Activated CD8-positive, alpha-beta T cell treated with anti-CD3 and anti-CD28 coated beads for 36 hours (primary cell): ENCODE results near the gene SYTL5. TPM values are rescaled to one million over a fixed set of nuclear protein-coding genes. Genes with fewer than 3 reads are reported as not detected.

Experiments used
- ATAC-seq: fragments of 200-7000 bp; cut with Tn5 transposase; one replicate; pipeline ENCODE4 v1.10.0; 2021; ENCODE audit warnings: mild to moderate bottlenecking, moderate library complexity
- CTCF ChIA-PET: fragments of 350-600 bp; sonication (Branson Sonifier 250); formaldehyde crosslinking; loops from one replicate; lab custom pipeline; 2021; ENCODE audit warnings: antibody characterized with exemption; lab: Charles Lee
- POLR2A ChIA-PET: fragments of 350-600 bp; sonication (Branson Sonifier 250); formaldehyde crosslinking; loops from one replicate; lab custom pipeline; 2021; ENCODE audit warnings: antibody characterized with exemption; lab: Charles Lee
- DNase-seq: peaks from one replicate; pipeline ENCODE4 v3.0.0-alpha.2; 2020
- H3K27ac Mint-ChIP-seq: one replicate; pipeline ENCODE4 v1.8.0; 2021; ENCODE audit warnings: mild to moderate bottlenecking, mixed read lengths
- H3K27me3 Mint-ChIP-seq: one replicate; pipeline ENCODE4 v1.8.0; 2021; ENCODE audit warnings: mixed read lengths
- H3K36me3 Mint-ChIP-seq: one replicate; pipeline ENCODE4 v1.8.0; 2021; ENCODE audit warnings: low read depth, mixed read lengths
- H3K4me1 Mint-ChIP-seq: one replicate; pipeline ENCODE4 v1.8.0; 2021; ENCODE audit warnings: low read depth, mixed read lengths
- H3K4me3 Mint-ChIP-seq: one replicate; pipeline ENCODE4 v1.8.0; 2021; ENCODE audit warnings: mild to moderate bottlenecking, moderate library complexity, mixed read lengths
- H3K9me3 Mint-ChIP-seq: one replicate; pipeline ENCODE4 v1.8.0; 2021; ENCODE audit warnings: mixed read lengths
- intact Hi-C: fragments of 100-400 bp; cut with micrococcal nuclease; formaldehyde crosslinking; loops from one replicate; pipeline ENCODE4 v1.10.0; 2022
- total RNA-seq, 2 experiments: library from RNA; stranded (reverse); gene quantifications; one replicate each; pipeline ENCODE4 v1.2.3, GENCODE V29; 2021
- TF ChIP-seq, protein P1 (sequence below): fragments of 200-600 bp; IDR thresholded peaks from one replicate; pipeline ENCODE4 v1.8.0; 2022; ENCODE audit warnings: antibody characterized with exemption, mild to moderate bottlenecking

The SYTL5 gene
- total RNA-seq, 2 experiments from 2014 or later = not detected

DNA sequence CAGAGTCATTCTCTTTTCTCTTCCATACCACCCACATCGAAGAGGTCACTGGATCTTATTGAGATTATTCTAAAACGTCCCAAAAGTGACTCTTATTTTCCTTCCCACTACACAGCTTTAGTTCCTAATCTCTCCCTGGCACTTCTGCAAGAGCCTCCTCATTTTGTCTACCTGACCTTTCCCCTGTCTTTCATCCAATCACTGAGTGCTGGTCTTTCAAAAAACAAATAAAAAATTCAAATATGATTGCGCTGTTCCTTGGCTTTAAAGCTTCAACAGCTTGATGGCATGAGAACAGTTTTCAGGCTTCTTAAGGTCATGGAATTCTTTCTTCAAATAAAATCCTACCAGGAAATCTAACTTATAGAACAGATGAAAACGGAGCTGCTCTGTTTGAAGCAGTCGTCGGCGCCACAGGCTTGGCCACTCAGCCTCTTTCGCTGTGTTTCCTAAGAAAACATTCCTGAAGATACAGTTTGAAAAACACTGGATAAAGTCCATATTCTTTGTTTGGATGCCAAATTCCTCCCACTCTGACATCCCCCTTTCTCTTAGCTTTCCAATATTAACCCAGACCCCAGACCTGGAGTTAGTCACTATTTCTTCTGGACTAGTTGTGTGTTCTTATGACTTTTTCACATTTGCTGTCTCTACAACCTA lies 12.5 kb downstream of the SYTL5 start:
- intact Hi-C loops = no loop called here

DNA sequence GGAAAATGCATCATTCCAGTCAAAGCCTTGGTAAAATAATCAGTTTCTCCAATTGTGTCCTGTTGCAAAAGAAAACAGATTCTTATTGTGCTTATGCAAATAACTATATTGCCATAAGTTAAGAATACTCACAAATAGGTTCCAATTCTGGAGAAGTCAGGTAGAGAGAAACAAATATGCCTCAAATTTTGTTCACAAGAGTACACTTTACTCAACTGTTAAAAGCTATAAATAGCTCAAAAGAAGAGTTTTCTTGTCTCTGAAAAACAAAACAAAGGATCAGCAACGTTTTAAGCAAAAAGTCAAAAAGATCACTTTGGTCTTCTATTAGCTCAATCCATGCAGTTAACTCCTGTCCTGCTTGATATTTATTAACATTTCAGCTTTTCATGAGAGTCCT lies 21.9 kb downstream of the SYTL5 start:
- ChIA-PET CTCF (no interaction called here), POLR2A (no interaction called here)
- DNase-seq = no peak
- intact Hi-C loops = no loop called here
- H3K4me3 Mint-ChIP-seq = no peak overlapping the region
- H3K27me3 Mint-ChIP-seq = no peaks in the 10 kb centered on the region
- no peaks in the 10 kb centered on the region for H3K4me1 Mint-ChIP-seq
- ATAC-seq = no peak
- TF ChIP-seq, protein P1, sequence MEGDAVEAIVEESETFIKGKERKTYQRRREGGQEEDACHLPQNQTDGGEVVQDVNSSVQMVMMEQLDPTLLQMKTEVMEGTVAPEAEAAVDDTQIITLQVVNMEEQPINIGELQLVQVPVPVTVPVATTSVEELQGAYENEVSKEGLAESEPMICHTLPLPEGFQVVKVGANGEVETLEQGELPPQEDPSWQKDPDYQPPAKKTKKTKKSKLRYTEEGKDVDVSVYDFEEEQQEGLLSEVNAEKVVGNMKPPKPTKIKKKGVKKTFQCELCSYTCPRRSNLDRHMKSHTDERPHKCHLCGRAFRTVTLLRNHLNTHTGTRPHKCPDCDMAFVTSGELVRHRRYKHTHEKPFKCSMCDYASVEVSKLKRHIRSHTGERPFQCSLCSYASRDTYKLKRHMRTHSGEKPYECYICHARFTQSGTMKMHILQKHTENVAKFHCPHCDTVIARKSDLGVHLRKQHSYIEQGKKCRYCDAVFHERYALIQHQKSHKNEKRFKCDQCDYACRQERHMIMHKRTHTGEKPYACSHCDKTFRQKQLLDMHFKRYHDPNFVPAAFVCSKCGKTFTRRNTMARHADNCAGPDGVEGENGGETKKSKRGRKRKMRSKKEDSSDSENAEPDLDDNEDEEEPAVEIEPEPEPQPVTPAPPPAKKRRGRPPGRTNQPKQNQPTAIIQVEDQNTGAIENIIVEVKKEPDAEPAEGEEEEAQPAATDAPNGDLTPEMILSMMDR = no peak
- H3K9me3 Mint-ChIP-seq = peaks cover 2% of the 10 kb centered on the region
- no peak overlapping the region for H3K27ac Mint-ChIP-seq
- H3K36me3 Mint-ChIP-seq = no peaks in the 10 kb centered on the region

More for the DNA sequence above, 12.5 kb downstream of the SYTL5 start:
- Mint-ChIP-seq H3K36me3 (no peaks in the 10 kb centered on the region), H3K4me3 (no peak overlapping the region), H3K27ac (no peak overlapping the region), H3K27me3 (peaks cover 2% of the 10 kb centered on the region), H3K4me1 (no peaks in the 10 kb centered on the region), H3K9me3 (no peaks in the 10 kb centered on the region)
- ChIA-PET POLR2A (no interaction called here), CTCF (no interaction called here)
- no peak for ATAC-seq
- TF ChIP-seq, protein P1 = no peak
- DNase-seq = no peak

DNA sequence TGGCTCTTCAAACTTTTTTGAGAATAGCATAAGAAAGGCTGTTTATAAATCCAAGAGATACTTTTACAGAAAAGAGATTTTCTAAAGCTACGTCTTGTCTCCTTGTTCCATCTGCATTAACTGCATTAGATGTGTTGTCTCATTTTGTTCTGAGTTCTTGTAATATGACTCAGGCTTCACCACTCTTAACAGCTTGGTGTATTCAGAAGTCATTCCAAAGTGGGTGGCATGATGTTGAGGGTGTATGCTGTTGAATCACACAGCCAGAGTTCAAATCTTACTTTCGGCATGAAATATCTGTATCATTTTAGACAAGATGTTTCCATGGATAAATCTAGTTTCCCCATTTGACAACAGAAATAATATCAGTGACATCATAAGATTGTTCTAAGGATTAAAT lies 30.1 kb downstream of the SYTL5 start:
- no peaks in the 10 kb centered on the region for H3K9me3 Mint-ChIP-seq
- ChIA-PET POLR2A (no interaction called here), CTCF (no interaction called here)
- no peaks in the 10 kb centered on the region for H3K36me3 Mint-ChIP-seq
- no peak for DNase-seq
- no peak for ATAC-seq
- no peak overlapping the region for H3K4me3 Mint-ChIP-seq
- H3K4me1 Mint-ChIP-seq = no peaks in the 10 kb centered on the region
- TF ChIP-seq, protein P1 = no peak
- no peaks in the 10 kb centered on the region for H3K27me3 Mint-ChIP-seq
- no peak overlapping the region for H3K27ac Mint-ChIP-seq
- intact Hi-C loops = no loop called here

DNA sequence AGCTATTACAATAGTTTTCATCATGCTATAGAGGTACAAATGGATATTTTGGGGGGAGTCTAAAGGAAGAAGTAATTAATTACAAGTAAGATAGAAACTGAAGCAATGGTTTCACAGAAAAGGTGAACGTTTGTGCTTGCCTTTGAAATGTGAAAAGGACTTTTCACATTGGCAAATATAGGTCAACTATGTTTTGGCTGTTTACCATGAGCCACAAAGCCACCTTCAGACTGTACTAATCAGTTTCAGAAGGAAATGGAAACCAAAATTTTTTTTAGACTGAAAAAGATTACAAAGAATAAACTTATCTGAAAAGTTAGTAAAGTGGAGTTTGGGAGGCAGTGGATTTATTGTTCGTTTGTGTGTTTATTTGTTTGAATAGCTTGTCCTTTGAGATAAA lies 32.1 kb downstream of the SYTL5 start:
- Mint-ChIP-seq H3K36me3 (no peaks in the 10 kb centered on the region), H3K4me3 (no peak overlapping the region), H3K9me3 (no peaks in the 10 kb centered on the region), H3K27ac (no peak overlapping the region), H3K4me1 (no peaks in the 10 kb centered on the region), H3K27me3 (no peaks in the 10 kb centered on the region)
- ChIA-PET POLR2A (no interaction called here), CTCF (no interaction called here)
- TF ChIP-seq, protein P1 = no peak
- intact Hi-C loops = no loop called here
- DNase-seq (no peak), ATAC-seq (no peak)

DNA sequence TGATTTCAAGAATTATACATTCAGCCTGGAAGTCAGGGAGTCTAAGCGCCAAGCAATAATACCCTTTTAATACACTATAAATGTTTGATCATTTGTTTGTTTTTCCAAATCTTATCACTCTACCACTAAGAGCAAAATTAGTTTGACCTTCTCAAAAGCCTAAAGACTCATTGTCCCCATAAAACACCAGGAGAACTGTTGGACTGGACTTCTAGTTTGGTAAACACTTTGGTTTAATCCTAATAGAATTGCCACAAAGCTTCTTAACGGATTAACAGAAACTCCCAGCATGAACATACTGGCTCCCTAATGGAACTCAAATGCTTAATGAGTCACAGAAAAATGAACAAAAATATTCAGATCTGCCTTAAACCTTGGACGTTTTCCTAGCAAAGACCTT lies 34.9 kb downstream of the SYTL5 start:
- CTCF ChIA-PET = no interaction called here
- H3K4me3 Mint-ChIP-seq = no peak overlapping the region
- H3K27me3 Mint-ChIP-seq = no peaks in the 10 kb centered on the region
- intact Hi-C loops = no loop called here
- DNase-seq = no peak
- H3K4me1 Mint-ChIP-seq = no peaks in the 10 kb centered on the region
- no peak overlapping the region for H3K27ac Mint-ChIP-seq
- ATAC-seq = no peak
- TF ChIP-seq, protein P1 = no peak
- no peaks in the 10 kb centered on the region for H3K9me3 Mint-ChIP-seq
- POLR2A ChIA-PET = no interaction called here
- H3K36me3 Mint-ChIP-seq = no peaks in the 10 kb centered on the region
